ENCODE data around the gene KCNIP1. TPM values are rescaled to one million over a fixed set of nuclear protein-coding genes. Genes with fewer than 3 reads are reported as not detected.

Gene KCNIP1
- total RNA-seq, 1 donor from 2014 or later, result 0.16 TPM

GRCh38 chr5:170581211-170581610, 77.4 kb downstream of the KCNIP1 start:
- H3K4me3 ChIP-seq, result no peak overlapping the region
- no peaks in the 10 kb centered on the region for H3K27me3 ChIP-seq (ENCODE audit: low read depth)
- TF ChIP-seq CTCF (IDR thresholded peaks at IDR 0.05; ENCODE audit: borderline replicate concordance), result no peak
- H3K27ac ChIP-seq (replicated peaks), result no peak overlapping the region
- no peak for DNase-seq
- intact Hi-C loops (cut with micrococcal nuclease), result no loop called here
- H3K9me3 ChIP-seq (replicated peaks), result peaks cover 9% of the 10 kb centered on the region
- H3K36me3 ChIP-seq, result no peaks in the 10 kb centered on the region
- peaks cover 6% of the 10 kb centered on the region for H3K4me1 ChIP-seq

- no peak for DNase-seq
These were observed 79.0 kb downstream of the KCNIP1 start for GRCh38 chr5:170582644-170583330.

GRCh38 chr5:170584003-170584402, 80.2 kb downstream of the KCNIP1 start:
- no peak for DNase-seq

More at GRCh38 chr5:170582644-170583330, 79.0 kb downstream of the KCNIP1 start:
- no peaks in the 10 kb centered on the region for H3K36me3 ChIP-seq
- H3K27me3 ChIP-seq (ENCODE audit: low read depth), result no peaks in the 10 kb centered on the region
- TF ChIP-seq CTCF (IDR thresholded peaks at IDR 0.05; ENCODE audit: borderline replicate concordance), result no peak
- H3K27ac ChIP-seq (replicated peaks), result no peak overlapping the region
- peaks cover 6% of the 10 kb centered on the region for H3K4me1 ChIP-seq
- H3K4me3 ChIP-seq, result no peak overlapping the region
- intact Hi-C loops (cut with micrococcal nuclease), result no loop called here
- H3K9me3 ChIP-seq (replicated peaks), result peaks cover 9% of the 10 kb centered on the region

GRCh38 chr5:170584450-170585058, 80.7 kb downstream of the KCNIP1 start:
- Histone ChIP-seq H3K4me3 (no peak overlapping the region), H3K27me3 (ENCODE audit: low read depth) (no peaks in the 10 kb centered on the region), H3K36me3 (no peaks in the 10 kb centered on the region), H3K4me1 (peaks cover 6% of the 10 kb centered on the region), H3K27ac (replicated peaks) (no peak overlapping the region), H3K9me3 (replicated peaks) (no peaks in the 10 kb centered on the region)
- no peak for TF ChIP-seq CTCF (IDR thresholded peaks at IDR 0.05; ENCODE audit: borderline replicate concordance)
- DNase-seq, result no peak
- intact Hi-C loops (cut with micrococcal nuclease), result no loop called here

More at GRCh38 chr5:170584003-170584402, 80.2 kb downstream of the KCNIP1 start:
- Histone ChIP-seq H3K9me3 (replicated peaks) (peaks cover 3% of the 10 kb centered on the region), H3K27me3 (ENCODE audit: low read depth) (no peaks in the 10 kb centered on the region), H3K27ac (replicated peaks) (no peak overlapping the region), H3K36me3 (no peaks in the 10 kb centered on the region), H3K4me1 (peaks cover 6% of the 10 kb centered on the region), H3K4me3 (no peak overlapping the region)
- TF ChIP-seq CTCF (IDR thresholded peaks at IDR 0.05; ENCODE audit: borderline replicate concordance), result no peak
- intact Hi-C loops (cut with micrococcal nuclease), result no loop called here

GRCh38 chr5:170585273-170585948, 81.6 kb downstream of the KCNIP1 start:
- Histone ChIP-seq H3K36me3 (no peaks in the 10 kb centered on the region), H3K9me3 (replicated peaks) (no peaks in the 10 kb centered on the region), H3K27me3 (ENCODE audit: low read depth) (no peaks in the 10 kb centered on the region), H3K27ac (replicated peaks) (no peak overlapping the region), H3K4me3 (no peak overlapping the region), H3K4me1 (peaks cover 6% of the 10 kb centered on the region)
- no peak for TF ChIP-seq CTCF (IDR thresholded peaks at IDR 0.05; ENCODE audit: borderline replicate concordance)
- DNase-seq, result no peak
- intact Hi-C loops (cut with micrococcal nuclease), result no loop called here

Measured in left ventricle myocardium inferior (tissue), 1 donor.